ENCODE results near the gene USP17L29. TPM values are rescaled to one million over a fixed set of nuclear protein-coding genes. Genes with fewer than 3 reads are reported as not detected.
"Not testable (repeated sequence)": the region's sequence is repeated elsewhere in the genome, so short reads cannot be mapped to it uniquely, and the experiment has no call there.

USP17L29 gene
- total and polyA plus RNA-seq, 2 donors (not counting 1 experiment from before 2014, with no cell fraction given): not detected

GRCh38 chr4:9350866-9351265 lies 2.6 kb upstream of the USP17L29 start:
- WGBS (ENCODE audit: insufficient coverage): 93% methylated on average over 7 of the region's 18 CpGs
- H3K27me3 ChIP-seq (replicated peaks in 1 of 4; ENCODE audit: control extremely low read depth in 1 of 4, control insufficient read depth in 3 of 4, insufficient read depth in 4 of 4, low read length in 3 of 4); H3K9me3 ChIP-seq (ENCODE audit: control extremely low read depth in 1 of 3, control insufficient read depth in 2 of 3, insufficient read depth in 1 of 3, low read length in 2 of 3); H3K27ac ChIP-seq (ENCODE audit: low read length in 2 of 2); H3K4me2 ChIP-seq (replicated peaks; ENCODE audit: low read depth, low read length, poor library complexity, severe bottlenecking); H3K27ac Mint-ChIP-seq; H3K27me3 Mint-ChIP-seq; H4K20me1 ChIP-seq (ENCODE audit: control insufficient read depth, insufficient read depth, low read length, poor library complexity, severe bottlenecking); ATAC-seq (ENCODE audit: low read depth); H3K79me2 ChIP-seq (ENCODE audit: control insufficient read depth, insufficient read depth, low read length); DNase-seq; intact Hi-C loops (cut with micrococcal nuclease); H2AFZ ChIP-seq (ENCODE audit: insufficient read depth, low read depth, low read length, poor library complexity, severe bottlenecking); H3K9me3 Mint-ChIP-seq (ENCODE audit: insufficient read depth); H3K4me3 ChIP-seq (ENCODE audit: control extremely low read depth in 1 of 5, extremely low read depth in 1 of 5, insufficient read depth in 1 of 5, low read depth in 2 of 5, low read length in 4 of 5); POLR2A ChIA-PET; CTCF ChIA-PET; H3K4me1 Mint-ChIP-seq; H3K9ac ChIP-seq (ENCODE audit: low read length); H3K36me3 ChIP-seq (replicated peaks in 1 of 2; ENCODE audit: control extremely low read depth in 1 of 2, control insufficient read depth in 1 of 2, extremely low read depth in 1 of 2, insufficient read depth in 2 of 2, low read length in 1 of 2); H3K4me3 Mint-ChIP-seq; H3K4me1 ChIP-seq (ENCODE audit: control insufficient read depth in 2 of 2, insufficient read depth in 2 of 2, low read length in 2 of 2): not testable (repeated sequence)

GRCh38 chr4:9362829-9363228 lies 9.4 kb downstream of the USP17L29 start, which contains the start of gene USP17L30:
Gene USP17L30, plus strand, starts transcription at chr4:9363129. Its CDS starts 0 bp downstream, at chr4:9363129.
- ATAC-seq (ENCODE audit: low read depth); H3K4me1 ChIP-seq (ENCODE audit: control insufficient read depth in 2 of 2, insufficient read depth in 2 of 2, low read length in 2 of 2); H3K36me3 ChIP-seq (replicated peaks in 1 of 2; ENCODE audit: control extremely low read depth in 1 of 2, control insufficient read depth in 1 of 2, extremely low read depth in 1 of 2, insufficient read depth in 2 of 2, low read length in 1 of 2); H3K9me3 ChIP-seq (ENCODE audit: control extremely low read depth in 1 of 3, control insufficient read depth in 2 of 3, insufficient read depth in 1 of 3, low read length in 2 of 3); H3K9me3 Mint-ChIP-seq (ENCODE audit: insufficient read depth); H3K27ac ChIP-seq (ENCODE audit: low read length in 2 of 2); H2AFZ ChIP-seq (ENCODE audit: insufficient read depth, low read depth, low read length, poor library complexity, severe bottlenecking); H3K79me2 ChIP-seq (ENCODE audit: control insufficient read depth, insufficient read depth, low read length); H3K4me3 ChIP-seq (ENCODE audit: control extremely low read depth in 1 of 5, extremely low read depth in 1 of 5, insufficient read depth in 1 of 5, low read depth in 2 of 5, low read length in 4 of 5); CTCF ChIA-PET; H3K27ac Mint-ChIP-seq; H3K4me2 ChIP-seq (replicated peaks; ENCODE audit: low read depth, low read length, poor library complexity, severe bottlenecking); H3K27me3 Mint-ChIP-seq; H4K20me1 ChIP-seq (ENCODE audit: control insufficient read depth, insufficient read depth, low read length, poor library complexity, severe bottlenecking); H3K9ac ChIP-seq (ENCODE audit: low read length); DNase-seq; H3K4me3 Mint-ChIP-seq; POLR2A ChIA-PET; H3K4me1 Mint-ChIP-seq; H3K27me3 ChIP-seq (replicated peaks in 1 of 4; ENCODE audit: control extremely low read depth in 1 of 4, control insufficient read depth in 3 of 4, insufficient read depth in 4 of 4, low read length in 3 of 4); intact Hi-C loops (cut with micrococcal nuclease): not testable (repeated sequence)
- no CpG with 5 or more reads among the region's 15 CpGs for WGBS (ENCODE audit: insufficient coverage)

DNA sequence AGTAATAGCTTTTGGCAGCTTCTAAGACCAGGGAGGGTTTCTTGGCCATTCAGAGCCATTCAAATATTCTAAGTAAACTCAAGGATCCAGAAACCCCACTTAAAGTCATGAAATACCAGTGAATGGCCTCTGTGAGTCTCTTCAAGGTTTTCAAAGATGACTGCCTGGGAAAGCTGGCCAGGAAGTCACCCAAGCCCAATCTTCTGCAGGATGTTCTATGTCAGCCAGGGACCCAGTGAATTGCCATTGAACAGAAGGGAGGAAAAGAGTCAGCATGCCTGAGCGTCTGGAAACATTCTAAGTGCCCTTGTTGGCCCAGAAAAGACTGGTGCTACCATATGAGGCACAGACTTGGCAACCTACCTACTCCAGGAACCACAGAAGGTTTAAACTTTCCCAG lies 26.4 kb downstream of the USP17L29 start:
- H3K27me3 ChIP-seq (replicated peaks in 1 of 4; ENCODE audit: control extremely low read depth in 1 of 4, control insufficient read depth in 3 of 4, insufficient read depth in 4 of 4, low read length in 3 of 4); intact Hi-C loops (cut with micrococcal nuclease); H3K4me3 Mint-ChIP-seq; H3K9me3 ChIP-seq (ENCODE audit: control extremely low read depth in 1 of 3, control insufficient read depth in 2 of 3, insufficient read depth in 1 of 3, low read length in 2 of 3); H3K27me3 Mint-ChIP-seq; ATAC-seq (ENCODE audit: low read depth); H2AFZ ChIP-seq (ENCODE audit: insufficient read depth, low read depth, low read length, poor library complexity, severe bottlenecking); H3K79me2 ChIP-seq (ENCODE audit: control insufficient read depth, insufficient read depth, low read length); POLR2A ChIA-PET; DNase-seq; H3K4me1 Mint-ChIP-seq; H3K9me3 Mint-ChIP-seq (ENCODE audit: insufficient read depth); H3K27ac Mint-ChIP-seq; H4K20me1 ChIP-seq (ENCODE audit: control insufficient read depth, insufficient read depth, low read length, poor library complexity, severe bottlenecking); H3K4me3 ChIP-seq (ENCODE audit: control extremely low read depth in 1 of 5, extremely low read depth in 1 of 5, insufficient read depth in 1 of 5, low read depth in 2 of 5, low read length in 4 of 5); H3K4me1 ChIP-seq (ENCODE audit: control insufficient read depth in 2 of 2, insufficient read depth in 2 of 2, low read length in 2 of 2); H3K27ac ChIP-seq (ENCODE audit: low read length in 2 of 2); H3K9ac ChIP-seq (ENCODE audit: low read length); H3K4me2 ChIP-seq (replicated peaks; ENCODE audit: low read depth, low read length, poor library complexity, severe bottlenecking); CTCF ChIA-PET; H3K36me3 ChIP-seq (replicated peaks in 1 of 2; ENCODE audit: control extremely low read depth in 1 of 2, control insufficient read depth in 1 of 2, extremely low read depth in 1 of 2, insufficient read depth in 2 of 2, low read length in 1 of 2): not testable (repeated sequence)
- WGBS (ENCODE audit: insufficient coverage): no CpG with 5 or more reads among the region's 1 CpG
